ENCODE measurements around the gene RPS27A.
A peak's percentile ranks its signal among the peaks of the same experiment; 100 is the strongest.
"Not testable (repeated sequence)": the region's sequence is repeated elsewhere in the genome, so short reads cannot be mapped to it uniquely, and the experiment has no call there.

RPS27A gene

DNA sequence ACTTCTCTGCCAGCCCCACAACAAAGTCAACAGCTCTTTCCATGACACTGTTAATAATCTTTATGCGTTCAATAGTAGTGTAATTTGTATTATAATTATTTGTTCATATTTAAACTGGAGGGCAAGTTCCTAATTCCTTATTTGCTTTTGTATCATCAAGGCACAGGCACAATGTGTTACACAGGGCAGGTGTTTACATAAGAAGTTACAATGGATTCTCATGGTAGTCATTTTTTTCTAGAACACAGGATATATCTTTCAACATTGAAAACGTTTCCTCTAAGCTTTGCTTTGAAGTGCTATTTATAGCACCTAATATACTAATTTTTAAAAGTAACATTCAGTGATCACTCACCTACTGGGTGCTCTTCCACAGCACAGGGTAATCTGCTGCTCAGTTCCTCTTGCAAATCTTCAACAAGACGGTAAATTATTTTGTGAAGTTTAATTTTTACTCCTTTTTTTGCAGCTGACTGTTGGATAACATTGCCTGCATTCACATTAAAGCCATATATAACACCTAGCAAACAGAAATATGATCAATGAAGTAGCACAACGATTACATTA lies 7.3 kb downstream of the RPS27A start:
- no peak for DNase-seq

DNA sequence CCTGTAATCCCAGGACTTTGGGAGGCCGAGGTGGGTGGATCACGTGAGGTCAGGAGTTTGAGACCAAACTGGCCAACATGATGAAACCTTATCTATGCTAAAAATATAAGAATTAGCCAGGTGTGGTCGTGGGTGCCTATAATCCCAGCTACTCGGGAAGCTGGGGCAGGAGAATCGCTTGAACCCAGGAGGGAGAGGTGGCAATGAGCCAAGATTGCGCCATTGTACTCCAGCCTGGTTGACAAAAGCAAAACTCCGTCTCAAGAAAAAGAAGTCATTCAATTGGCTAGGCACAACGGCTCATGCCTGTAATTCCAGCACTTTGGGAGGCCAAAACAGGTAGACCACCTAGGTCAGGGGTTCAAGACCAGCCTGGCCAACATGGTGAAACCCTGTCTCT lies 9.1 kb downstream of the RPS27A start:
- not testable (repeated sequence) for DNase-seq

DNA sequence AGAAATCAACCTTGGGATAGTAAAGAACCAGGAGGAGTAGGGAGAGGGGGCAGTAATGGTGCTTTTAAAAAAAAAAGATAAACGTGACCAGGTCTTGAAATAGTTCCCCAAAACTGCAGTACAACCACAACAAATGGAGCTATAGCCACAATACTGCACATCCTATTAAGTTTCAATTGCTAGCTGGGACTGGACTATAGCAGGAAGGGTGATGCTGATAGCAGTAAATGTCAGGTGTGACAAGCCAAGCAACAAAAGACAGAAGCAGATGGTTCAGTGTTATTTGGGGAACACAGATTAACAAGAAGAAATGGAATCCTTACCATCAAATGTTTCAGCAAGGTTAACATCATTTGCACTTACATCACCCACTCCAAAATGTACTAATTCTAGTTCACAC lies 10.1 kb downstream of the RPS27A start:
- no peak for DNase-seq

DNA sequence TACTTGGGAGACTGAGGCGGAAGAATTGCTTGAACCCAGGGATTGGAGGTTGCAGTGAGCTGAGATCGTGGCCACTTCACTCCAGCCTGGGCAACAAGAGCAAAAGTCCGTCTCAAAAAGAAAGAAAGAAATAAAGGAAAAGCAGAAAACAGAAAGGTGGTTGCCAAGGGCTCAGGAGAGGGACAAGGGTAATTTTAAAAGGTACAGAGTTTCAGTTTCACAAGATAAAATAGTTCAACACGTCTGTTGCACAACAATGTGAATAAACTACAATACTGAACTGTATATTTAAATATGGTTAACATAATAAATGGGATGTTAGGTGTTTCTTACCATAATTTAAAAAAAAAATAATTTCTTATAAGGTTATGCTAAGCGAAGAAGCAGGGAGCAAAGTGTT lies 12.9 kb downstream of the RPS27A start:
- DNase-seq, result no peak

DNA sequence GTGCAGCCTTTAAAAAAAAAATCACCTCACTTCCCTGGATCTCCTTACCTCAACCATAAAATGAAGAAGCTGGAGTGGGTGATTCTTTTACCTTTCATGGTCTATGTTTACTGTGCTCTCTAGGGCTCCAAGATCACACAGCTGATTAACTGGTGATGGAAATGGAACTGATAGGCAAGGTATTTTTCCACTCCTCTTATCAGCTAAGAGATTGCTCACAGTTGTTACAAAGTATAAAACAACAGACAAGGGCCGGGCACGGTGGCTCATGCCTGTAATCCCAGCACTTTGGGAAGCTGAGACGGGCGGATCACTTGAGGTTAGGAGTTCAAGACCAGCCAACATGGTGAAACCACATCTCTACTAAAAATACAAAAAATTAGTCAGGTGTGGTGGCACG lies 14.5 kb downstream of the RPS27A start:
- no peak for DNase-seq

DNA sequence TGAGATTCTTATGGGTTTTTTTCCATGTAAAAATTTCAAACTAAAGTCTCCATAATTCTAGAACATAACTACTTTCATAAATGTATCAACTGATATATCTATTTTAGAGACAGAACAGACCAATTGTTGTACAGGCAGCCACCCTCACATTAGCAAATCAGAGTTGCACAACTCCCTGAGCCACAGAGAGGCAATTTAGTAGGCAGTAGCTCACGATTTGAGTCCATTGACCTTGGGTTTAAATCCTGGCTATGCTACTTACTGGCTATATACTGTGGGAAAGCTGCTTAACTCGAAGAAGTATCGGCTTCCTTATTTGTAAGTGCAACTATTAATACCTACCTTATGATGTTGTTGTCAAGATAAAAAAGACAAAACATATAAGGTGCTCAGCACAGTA lies 20.3 kb downstream of the RPS27A start:
- DNase-seq, result no peak

DNA sequence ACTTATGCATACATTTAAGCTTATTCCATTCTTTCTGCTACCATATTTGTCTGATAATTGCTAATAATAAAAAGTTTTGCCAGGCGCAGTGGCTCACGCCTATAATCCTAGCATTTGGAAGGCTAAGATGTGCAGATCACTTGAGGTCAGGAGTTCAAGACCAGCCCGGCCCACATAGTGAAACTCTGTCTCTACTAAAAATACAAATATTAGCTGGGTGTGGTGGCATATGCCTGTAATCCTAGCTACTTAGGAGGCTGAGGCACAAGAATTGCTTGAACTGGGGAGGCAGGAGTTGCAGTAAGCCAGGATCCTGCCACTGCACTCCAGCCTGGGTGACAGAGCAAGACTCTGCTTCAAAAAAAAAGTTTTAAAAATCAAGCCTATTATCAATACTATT lies 27.1 kb downstream of the RPS27A start:
- DNase-seq, result not testable (repeated sequence)

DNA sequence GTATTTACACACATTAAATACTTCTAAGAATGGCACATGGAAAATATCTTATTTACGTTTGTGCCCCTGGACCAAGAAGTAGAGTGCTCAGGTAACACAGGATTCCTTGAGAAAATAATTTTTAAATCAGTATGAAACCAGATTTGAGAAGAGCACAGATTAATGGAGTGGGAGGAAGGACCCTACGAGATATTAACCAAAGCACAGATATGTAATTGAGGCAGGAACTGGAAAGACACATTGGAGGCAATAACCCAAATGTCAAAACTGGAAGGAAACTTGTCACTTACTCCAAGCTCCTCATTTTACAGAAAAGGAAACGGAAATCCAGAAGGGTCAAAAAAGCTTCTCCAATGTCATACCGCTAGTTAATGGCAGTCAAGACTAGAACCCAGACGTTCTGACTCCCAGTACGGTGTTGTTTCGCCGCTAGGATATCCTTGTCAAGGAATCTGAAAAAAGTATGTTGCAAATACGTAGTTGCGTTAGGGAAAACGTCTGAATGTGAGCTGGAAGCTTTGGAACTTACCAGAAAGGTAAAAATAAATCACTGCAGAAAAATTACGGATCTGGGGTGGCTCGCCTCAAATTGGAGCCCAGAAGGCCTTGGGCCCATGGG lies 35.9 kb downstream of the RPS27A start:
- no peak for DNase-seq

DNA sequence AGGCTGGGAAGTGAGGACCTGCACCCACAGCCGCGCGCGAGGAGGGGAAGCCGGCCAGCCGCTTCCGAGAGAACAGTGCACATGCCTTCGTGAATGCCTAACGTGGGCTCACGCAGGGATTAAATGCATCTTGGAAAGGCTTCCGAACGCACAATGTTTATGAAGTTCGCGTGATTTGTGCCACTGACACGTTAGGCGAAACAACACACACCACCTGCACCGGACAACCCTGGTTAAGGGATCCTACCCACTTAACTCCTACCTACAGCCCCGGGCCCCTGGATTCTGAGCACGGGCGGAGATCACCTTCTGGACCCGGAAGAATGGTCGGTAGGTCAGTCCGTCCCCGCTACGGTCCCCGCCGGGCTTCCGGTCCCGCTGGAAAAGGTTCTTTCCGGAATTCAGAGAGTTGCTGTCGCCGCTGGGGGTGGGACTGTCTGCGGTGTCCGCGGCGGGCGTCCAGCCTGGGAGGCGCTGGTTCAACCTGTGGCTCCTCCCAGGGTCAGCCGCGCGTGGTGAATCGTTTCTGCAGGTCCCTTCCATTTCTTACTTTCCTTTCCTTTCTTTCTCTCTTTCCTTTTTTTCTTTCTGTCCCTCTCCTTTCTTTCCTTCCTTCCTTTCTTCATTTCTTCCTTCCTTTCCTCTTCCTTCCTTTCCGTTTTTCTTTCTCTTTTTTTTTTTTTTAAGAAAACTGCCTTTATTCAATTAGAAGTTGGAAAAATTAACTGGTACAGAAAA lies 36.6 kb downstream of the RPS27A start, which contains the start of gene MTIF2:
Gene MTIF2 (minus strand): TSS at position 325 of the 738 bp plus-strand sequence. CDS start 5,373 bp downstream, outside the sequence.
- peak; percentile 89 for DNase-seq

DNA sequence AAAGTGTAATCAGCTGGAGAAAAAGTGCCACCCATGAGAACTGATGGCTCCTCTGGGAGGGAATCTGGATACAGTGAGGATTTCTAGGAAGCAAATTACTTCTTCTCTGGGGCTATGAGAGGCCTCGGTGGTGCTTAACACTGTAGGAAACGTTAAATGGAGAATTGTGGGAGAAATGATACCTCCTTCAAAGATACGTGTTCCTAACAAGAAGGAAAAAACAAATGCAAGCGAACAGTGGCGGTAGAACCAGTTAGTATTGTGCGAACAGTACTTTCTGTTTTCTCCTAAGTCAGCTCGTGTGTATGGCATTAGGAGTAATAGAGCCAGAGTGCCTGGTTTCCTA lies 37.1 kb downstream of the RPS27A start:
- DNase-seq, result no peak

DNA sequence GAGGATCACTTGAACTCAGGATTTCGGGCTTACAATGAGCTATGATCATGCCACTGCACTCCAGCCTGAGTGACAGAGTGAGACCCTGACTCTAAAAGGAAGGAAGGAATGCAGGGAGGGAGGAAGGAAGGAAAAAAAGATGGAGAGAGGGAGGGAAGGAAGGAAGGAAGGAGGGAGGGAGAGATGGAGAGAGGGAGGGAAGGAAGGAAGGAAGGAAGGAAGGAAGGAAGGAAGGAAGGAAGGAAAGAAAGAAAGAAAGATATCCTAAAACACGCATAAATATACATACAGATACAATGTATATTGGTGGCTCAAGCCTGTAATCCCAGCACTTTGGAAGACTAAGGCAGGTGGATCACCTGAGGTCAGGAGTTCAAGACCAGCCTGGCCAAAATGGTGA lies 41.9 kb downstream of the RPS27A start:
- not testable (repeated sequence) for DNase-seq

DNA sequence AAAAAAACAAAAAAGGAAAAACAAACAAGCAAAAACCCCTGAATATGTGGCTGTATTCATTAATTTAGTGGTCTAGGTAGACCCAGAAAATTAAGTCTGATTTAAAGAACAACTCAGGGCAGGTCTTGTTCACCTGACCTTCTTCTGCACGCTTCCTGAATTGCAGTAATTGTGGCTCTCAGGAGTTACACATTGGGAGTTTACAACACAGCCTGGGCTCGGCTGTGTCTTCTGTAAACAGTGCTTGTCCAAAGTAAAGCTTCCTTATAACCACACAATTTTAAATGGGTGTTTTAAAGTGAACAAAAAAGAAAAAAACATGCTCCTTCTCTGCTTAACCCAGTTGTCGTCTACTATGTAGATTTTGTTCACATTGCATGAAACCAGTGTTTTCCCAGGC lies 44.8 kb downstream of the RPS27A start:
- no peak for DNase-seq

DNA sequence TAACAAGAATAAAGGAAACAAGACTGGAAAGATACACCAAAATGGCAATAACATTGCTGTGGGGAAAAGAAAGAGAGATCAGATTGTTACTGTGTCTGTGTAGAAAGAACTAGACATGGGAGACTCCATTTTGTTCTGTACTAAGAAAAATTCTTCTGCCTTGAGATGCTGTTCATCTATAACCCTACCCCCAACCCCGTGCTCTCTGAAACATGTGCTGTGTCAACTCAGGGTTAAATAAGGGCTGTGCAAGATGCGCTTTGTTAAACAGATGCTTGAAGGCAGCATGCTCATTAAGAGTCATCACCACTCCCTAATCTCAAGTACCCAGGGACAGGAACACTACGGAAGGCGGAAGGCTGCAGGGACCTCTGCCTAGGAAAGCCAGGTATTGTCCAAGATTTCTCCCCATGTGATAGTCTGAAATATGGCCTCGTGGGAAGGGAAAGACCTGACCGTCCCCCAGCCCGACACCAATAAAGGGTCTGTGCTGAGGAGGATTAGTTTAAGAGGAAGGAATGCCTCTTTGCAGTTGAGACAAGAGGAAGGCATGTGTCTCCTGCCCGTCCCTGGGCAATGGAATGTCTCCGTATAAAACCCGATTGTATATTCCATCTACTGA lies 46.8 kb downstream of the RPS27A start:
- not testable (repeated sequence) for DNase-seq

DNA sequence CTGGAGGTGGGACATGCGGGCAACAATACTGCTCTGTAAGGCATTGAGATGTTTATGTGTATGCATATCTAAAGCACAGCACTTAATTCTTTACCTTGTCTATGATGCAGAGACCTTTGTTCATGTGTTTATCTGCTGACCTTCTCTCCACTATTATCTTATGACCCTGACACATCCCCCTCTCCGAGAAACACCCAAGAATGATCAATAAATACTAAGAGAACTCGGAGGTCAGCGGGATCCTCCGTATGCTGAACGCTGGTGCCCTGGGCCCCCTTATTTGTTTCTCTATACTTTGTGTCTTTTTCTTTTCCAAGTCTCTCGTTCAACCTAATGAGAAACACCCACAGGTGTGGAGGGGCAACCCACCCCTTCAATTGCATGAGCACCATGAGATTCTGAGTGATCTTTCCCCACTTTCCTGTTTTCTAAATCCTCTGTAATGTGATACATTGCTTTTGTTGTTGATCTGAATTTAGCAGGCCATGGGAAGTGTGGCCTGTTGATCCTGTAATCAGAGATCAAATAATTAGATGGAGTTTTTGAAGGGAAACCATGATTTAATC lies 47.5 kb downstream of the RPS27A start:
- not testable (repeated sequence) for DNase-seq

DNA sequence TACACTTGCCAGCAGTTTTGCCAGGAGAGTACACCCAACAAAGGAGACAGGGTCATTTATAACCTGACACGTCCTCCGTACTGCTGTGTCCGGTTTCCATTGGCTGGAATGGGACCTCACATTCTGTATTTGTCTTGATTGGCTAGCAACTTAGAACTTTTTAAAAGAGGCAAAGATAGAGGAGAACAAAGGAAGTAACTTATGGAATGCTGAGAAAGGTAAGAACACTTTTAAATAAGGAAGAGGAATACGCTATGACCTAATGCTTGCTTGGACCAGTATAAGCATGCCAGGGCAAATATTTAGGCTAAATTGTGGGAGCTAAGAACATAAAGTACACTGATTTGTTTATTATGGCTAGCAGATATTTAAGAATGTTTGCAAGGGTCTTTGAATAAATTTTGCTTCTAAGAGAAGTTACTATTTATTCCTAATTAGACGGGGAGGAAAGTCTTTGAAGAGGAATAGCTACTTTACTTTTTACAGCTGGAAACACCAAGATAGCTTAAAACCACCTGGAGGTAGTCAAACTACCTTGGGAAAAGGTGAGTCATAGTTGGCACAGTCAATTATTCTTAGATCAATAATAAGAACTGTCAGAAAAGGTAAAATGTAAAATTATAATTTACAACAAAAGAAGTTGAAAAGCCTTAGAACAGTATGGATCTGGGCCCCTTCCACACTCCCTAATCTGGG lies 48.5 kb downstream of the RPS27A start:
- not testable (repeated sequence) for DNase-seq

DNA sequence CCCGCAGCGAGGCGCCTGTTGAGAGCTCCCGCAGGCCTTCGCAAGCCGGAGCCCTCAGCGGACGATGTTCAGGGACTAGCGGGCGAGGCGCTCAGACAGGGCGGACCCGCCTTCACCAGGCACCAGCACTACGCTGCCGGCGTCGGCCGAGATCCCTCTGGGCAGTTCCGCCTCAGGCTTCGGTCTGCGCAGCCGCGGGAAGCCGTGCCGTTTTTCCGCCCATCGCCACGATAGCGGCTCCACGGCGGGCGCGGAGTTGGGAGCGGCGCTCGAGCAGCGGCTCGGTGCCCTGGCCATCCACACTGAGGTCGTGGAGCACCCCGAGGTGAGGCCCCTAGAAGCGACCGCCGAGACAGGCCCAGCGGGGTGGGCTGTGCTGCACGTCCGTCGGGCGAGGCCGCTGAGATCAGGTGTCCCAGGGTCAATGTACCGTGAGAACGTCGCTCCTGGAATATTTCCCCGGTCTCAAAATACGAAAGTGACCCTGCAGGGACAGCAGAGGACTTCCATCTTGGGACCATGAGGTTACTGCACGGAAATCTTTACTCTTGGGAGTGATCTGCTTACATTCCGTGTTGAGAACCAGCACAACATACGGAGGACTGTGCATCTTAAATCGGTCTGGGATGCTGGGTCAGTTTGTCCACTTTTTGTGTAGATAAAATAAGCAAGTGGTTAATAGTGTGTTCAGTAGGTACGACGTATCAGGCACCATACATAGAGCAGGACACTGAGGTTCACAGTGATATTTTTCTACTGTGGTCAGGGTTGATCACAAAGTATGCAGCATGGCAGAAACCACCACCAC lies 49.8 kb downstream of the RPS27A start:
- peak; percentile 68 for DNase-seq

DNA sequence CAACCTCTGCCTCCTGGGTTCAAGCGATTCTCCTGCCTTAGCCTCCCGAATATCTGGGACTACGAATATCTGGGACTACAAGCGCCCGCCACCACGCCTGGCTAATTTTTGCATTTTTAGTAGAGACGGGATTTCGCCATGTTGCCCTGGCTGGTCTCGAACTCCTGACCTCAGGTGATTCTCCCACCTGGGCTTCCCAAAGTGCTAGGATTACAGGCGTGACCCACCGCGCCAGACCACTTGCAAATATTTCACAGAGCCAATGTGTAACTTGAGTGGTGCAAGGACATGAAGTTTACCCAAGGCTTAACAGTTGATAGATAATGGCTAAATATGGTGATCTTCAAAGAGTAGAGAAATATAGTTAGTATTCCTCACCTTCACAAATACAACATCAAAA lies 50.6 kb downstream of the RPS27A start:
- no peak for DNase-seq
